Measurements from ENCODE around the gene ATP2B3. TPM values are rescaled to one million over a fixed set of nuclear protein-coding genes. Genes with fewer than 3 reads are reported as not detected.

ATP2B3 gene
- total RNA-seq, 2 donors from 2014 or later = not detected

GRCh38 chrX:153481043-153481442 is 36.4 kb upstream of the ATP2B3 start:
- no peaks in the 10 kb centered on the region for H3K9me3 Mint-ChIP-seq

GRCh38 chrX:153482376-153483015 is 34.9 kb upstream of the ATP2B3 start:
- H3K4me3 Mint-ChIP-seq = no peak overlapping the region
- H3K27me3 Mint-ChIP-seq = no peaks in the 10 kb centered on the region
- no peak for ATAC-seq (replicated peaks)
- no peak overlapping the region for H3K27ac Mint-ChIP-seq
- H3K4me1 Mint-ChIP-seq = no peaks in the 10 kb centered on the region
- H3K36me3 Mint-ChIP-seq (ENCODE audit: low read depth) = no peaks in the 10 kb centered on the region
- H3K9me3 Mint-ChIP-seq = no peaks in the 10 kb centered on the region

More at GRCh38 chrX:153481043-153481442, 36.4 kb upstream of the ATP2B3 start:
- H3K4me3 Mint-ChIP-seq = no peak overlapping the region
- no peak overlapping the region for H3K27ac Mint-ChIP-seq
- H3K36me3 Mint-ChIP-seq (ENCODE audit: low read depth) = no peaks in the 10 kb centered on the region
- H3K27me3 Mint-ChIP-seq = no peaks in the 10 kb centered on the region
- H3K4me1 Mint-ChIP-seq = no peaks in the 10 kb centered on the region
- no peak for ATAC-seq (replicated peaks)

DNA sequence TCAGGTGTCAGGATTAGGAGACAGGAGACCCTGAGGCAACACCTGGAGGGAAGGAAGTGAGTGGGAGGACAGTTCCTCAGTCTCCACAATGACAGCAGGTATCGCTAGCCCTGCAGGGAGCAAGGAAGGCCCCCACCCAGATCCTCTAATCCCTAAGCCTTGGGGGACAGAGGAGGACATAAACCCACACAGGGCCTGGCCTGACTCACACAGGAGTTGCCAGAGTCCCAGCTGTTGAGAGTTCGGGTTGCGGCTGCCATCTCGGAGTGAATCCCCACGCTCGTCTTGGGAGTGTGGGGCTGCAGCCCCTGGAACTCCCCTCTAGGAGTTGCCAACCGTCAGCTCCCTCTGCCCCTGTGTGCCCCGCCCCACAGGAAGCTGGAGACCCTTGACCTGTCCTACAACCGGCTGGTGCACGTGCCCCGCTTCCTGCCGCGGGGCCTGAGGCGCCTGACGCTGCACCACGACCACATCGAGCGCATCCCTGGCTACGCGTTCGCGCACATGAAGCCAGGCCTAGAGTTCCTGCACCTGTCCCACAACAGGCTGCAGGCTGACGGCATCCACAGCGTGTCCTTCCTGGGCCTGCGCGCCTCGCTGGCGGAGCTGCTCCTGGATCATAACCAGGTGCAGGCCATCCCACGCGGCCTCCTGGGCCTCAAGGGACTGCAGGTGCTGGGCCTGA is 31.9 kb upstream of the ATP2B3 start:
- no peak for ATAC-seq (replicated peaks)
- no peaks in the 10 kb centered on the region for H3K27me3 Mint-ChIP-seq
- no peaks in the 10 kb centered on the region for H3K4me1 Mint-ChIP-seq
- no peak overlapping the region for H3K4me3 Mint-ChIP-seq
- H3K36me3 Mint-ChIP-seq (ENCODE audit: low read depth) = no peaks in the 10 kb centered on the region
- H3K27ac Mint-ChIP-seq = no peak overlapping the region
- H3K9me3 Mint-ChIP-seq = no peaks in the 10 kb centered on the region

DNA sequence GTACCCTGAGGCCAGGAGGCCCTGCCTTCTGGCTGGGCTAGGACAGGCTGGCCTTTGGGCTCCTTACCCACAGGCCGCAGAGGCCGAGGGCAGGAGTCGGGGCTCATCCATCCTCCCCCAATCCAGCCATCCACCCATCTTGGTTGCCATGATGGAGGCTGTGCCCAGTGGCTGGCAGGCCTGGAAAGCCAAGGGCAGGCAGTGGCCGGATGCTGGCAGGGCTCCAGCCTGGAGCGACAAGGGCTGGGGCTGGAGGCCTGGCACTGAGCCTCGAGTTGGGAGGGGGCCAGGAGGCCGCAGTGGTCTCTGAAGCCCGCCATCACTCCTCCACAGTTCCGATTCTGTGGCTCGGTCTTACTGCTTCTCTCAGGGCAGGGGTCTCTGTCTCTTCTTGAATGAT is 31.3 kb upstream of the ATP2B3 start:
- no peaks in the 10 kb centered on the region for H3K27me3 Mint-ChIP-seq
- no peaks in the 10 kb centered on the region for H3K36me3 Mint-ChIP-seq (ENCODE audit: low read depth)
- H3K9me3 Mint-ChIP-seq = no peaks in the 10 kb centered on the region
- H3K4me1 Mint-ChIP-seq = no peaks in the 10 kb centered on the region
- H3K27ac Mint-ChIP-seq = no peak overlapping the region
- no peak for ATAC-seq (replicated peaks)
- H3K4me3 Mint-ChIP-seq = no peak overlapping the region

DNA sequence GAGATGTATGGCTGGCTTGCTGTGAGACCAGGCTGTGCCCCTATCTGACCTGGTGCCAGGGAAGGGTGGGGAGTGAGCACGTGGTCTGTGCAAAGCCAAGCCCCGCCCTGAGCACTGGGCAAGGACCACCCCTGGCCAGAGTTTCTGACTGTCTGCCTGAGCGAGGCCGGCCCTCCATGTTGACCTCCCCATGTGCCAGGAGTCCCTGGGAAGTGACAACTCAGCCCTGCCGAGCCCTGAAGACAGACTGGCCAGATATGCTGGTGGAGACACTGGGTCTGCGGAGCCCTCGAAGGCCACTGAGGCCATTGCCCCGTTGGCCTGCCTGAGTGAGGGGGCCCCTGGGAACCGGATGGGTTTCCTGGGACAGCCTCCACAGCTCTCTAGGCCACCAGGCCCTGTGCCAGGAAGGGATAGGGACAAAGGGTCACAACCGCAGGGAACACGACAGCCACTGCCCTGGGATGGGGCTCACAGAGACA is 29.8 kb upstream of the ATP2B3 start:
- Mint-ChIP-seq H3K27ac (no peak overlapping the region), H3K36me3 (ENCODE audit: low read depth) (no peaks in the 10 kb centered on the region), H3K27me3 (no peaks in the 10 kb centered on the region), H3K4me1 (no peaks in the 10 kb centered on the region), H3K4me3 (no peak overlapping the region), H3K9me3 (no peaks in the 10 kb centered on the region)
- no peak for ATAC-seq (replicated peaks)

DNA sequence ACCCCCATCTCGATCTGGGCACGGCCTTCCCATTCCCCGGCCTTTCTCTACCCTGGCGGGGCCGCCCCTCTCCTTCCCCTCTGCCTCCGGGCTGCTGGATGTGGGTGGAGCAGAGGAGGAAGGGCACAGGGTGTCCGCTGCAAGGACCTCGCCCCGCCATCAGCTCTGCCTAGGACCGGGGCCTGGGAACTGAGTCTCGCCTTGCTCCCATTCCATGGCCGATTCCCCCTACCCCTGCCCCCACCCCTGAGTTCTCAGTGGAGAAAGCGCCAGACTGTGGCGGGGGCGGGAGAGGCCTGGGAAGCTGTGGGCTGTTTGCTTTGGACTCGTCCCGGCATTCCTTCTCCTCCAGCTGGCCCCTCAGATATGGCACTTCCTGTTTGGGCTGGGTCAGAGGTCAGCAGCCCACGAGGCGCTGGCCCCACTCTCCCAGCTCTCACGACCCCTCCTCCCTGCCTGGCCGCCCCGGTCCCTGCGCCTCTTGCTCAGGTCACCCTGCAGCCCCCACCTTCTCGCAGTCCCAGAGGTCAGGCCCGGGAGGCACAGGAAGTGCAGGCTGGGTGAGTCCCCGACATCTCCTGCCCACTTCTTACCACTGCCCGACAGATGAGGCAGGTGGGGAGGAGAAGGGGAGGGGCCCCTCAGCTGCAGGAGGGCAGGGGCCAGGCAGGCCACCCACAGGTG is 29.1 kb upstream of the ATP2B3 start:
- ATAC-seq (replicated peaks) = no peak
- Mint-ChIP-seq H3K36me3 (ENCODE audit: low read depth) (no peaks in the 10 kb centered on the region), H3K9me3 (no peaks in the 10 kb centered on the region), H3K27ac (no peak overlapping the region), H3K4me3 (no peak overlapping the region), H3K27me3 (no peaks in the 10 kb centered on the region), H3K4me1 (no peaks in the 10 kb centered on the region)

DNA sequence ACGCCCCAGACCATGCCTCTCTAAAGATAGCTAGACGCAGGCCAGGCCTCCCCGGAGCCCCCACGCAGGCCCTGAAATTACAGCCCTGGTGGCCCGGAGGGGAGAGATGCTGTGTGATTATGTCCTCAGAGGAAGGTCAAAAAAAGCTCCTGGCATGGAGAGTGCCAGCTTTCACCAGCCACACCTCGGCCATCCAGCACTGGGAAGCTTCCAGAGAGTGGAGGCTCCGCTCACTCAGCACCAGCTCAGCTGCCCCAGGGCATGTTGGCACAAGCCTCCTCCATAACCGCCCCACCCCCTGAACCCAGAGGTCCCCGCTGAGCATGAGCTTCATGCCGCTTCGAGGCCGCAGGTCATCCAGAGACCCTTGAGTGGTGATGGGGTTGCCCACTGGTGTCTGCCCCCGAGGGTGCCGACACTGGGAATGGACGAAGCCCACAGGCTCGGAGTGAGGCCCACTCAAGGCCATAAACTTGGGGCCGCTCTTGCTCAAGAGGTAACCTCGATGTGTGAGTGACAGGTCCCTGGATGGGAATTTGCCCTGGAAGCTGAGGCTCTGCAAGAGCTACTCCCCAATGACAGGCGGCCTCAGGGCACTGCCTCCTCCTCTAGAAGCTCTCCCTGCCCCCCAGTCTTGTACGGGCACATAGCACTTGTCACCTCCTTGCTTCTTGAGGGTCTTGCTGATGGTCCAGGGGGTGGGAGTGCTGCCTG is 27.1 kb upstream of the ATP2B3 start:
- H3K36me3 Mint-ChIP-seq (ENCODE audit: low read depth) = no peaks in the 10 kb centered on the region
- peaks cover 3% of the 10 kb centered on the region for H3K27me3 Mint-ChIP-seq
- no peak for ATAC-seq (replicated peaks)
- no peaks in the 10 kb centered on the region for H3K9me3 Mint-ChIP-seq
- H3K4me1 Mint-ChIP-seq = no peaks in the 10 kb centered on the region
- no peak overlapping the region for H3K27ac Mint-ChIP-seq
- H3K4me3 Mint-ChIP-seq = no peak overlapping the region

- H3K4me3 Mint-ChIP-seq = no peak overlapping the region
- ATAC-seq (replicated peaks) = no peak
- no peaks in the 10 kb centered on the region for H3K9me3 Mint-ChIP-seq
- no peak overlapping the region for H3K27ac Mint-ChIP-seq
- H3K36me3 Mint-ChIP-seq (ENCODE audit: low read depth) = no peaks in the 10 kb centered on the region
- peaks cover 3% of the 10 kb centered on the region for H3K27me3 Mint-ChIP-seq
- H3K4me1 Mint-ChIP-seq = no peaks in the 10 kb centered on the region
These were observed 26.0 kb upstream of the ATP2B3 start for GRCh38 chrX:153491351-153491914.

GRCh38 chrX:153491918-153492317 is 25.5 kb upstream of the ATP2B3 start:
- H3K27me3 Mint-ChIP-seq = peaks cover 3% of the 10 kb centered on the region
- H3K4me1 Mint-ChIP-seq = no peaks in the 10 kb centered on the region
- no peak for ATAC-seq (replicated peaks)
- H3K9me3 Mint-ChIP-seq = no peaks in the 10 kb centered on the region
- no peak overlapping the region for H3K27ac Mint-ChIP-seq
- H3K4me3 Mint-ChIP-seq = no peak overlapping the region
- no peaks in the 10 kb centered on the region for H3K36me3 Mint-ChIP-seq (ENCODE audit: low read depth)

GRCh38 chrX:153492543-153492942 is 24.9 kb upstream of the ATP2B3 start:
- peaks cover 3% of the 10 kb centered on the region for H3K27me3 Mint-ChIP-seq
- no peaks in the 10 kb centered on the region for H3K9me3 Mint-ChIP-seq
- no peak overlapping the region for H3K27ac Mint-ChIP-seq
- H3K4me3 Mint-ChIP-seq = no peak overlapping the region
- no peaks in the 10 kb centered on the region for H3K4me1 Mint-ChIP-seq
- no peaks in the 10 kb centered on the region for H3K36me3 Mint-ChIP-seq (ENCODE audit: low read depth)
- ATAC-seq (replicated peaks) = no peak

GRCh38 chrX:153493085-153493484 is 24.4 kb upstream of the ATP2B3 start:
- Mint-ChIP-seq H3K27ac (no peak overlapping the region), H3K36me3 (ENCODE audit: low read depth) (no peaks in the 10 kb centered on the region), H3K4me3 (no peak overlapping the region), H3K27me3 (peaks cover 3% of the 10 kb centered on the region), H3K4me1 (no peaks in the 10 kb centered on the region), H3K9me3 (no peaks in the 10 kb centered on the region)
- no peak for ATAC-seq (replicated peaks)

DNA sequence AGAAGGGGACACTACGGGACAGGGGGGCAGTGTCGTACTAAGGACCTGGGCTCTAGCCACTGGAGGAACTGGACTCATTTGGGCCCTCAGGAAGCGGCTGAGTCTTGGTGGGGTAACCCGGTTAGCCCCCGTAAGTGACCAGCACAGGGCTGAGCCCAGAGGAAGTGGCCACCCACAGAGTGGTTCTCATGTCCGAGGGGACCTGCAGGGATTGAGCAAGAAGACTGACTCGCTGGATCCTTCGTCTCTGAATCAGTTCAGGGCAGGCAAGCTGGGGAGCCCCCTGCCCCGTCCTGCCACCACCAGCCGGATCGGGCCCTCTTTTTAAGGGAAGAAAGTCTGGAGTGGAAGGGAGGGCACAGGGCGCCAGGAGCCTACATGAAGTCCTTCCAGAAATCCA is 23.4 kb upstream of the ATP2B3 start:
- no peak for ATAC-seq (replicated peaks)
- H3K27ac Mint-ChIP-seq = no peak overlapping the region
- H3K9me3 Mint-ChIP-seq = no peaks in the 10 kb centered on the region

DNA sequence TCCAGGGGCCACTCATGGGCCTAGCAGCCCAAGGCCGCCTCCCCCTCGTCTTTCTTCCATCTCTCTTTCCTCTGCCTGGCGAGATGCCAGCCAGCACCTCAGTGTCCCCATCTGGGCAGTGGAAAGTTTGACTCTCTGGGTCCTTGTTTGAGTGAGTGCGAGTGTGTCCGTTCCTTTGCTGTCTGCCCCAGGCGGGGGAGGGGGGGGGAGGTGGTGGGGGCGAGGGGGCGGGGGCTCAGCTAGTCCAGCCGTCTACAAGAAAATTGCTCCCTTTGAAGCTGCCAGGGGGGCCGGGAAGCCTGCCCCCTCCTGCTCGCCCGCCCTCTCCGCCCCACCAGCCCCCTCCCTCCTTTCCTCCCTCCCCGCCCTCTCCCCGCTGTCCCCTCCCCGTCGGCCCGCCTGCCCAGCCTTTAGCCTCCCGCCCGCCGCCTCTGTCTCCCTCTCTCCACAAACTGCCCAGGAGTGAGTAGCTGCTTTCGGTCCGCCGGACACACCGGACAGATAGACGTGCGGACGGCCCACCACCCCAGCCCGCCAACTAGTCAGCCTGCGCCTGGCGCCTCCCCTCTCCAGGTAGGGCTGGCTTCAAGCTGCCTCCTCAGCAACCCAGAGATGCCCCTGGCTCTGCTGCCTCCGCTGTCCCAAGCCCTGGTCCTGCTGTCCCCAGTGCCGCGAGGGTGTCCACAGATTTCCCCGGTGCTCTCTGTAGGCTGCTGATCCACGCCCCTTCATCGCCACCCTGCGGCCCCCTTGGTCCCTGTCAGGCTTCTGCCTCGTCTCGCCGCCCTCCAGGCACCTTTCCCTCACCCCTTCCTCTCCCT is 22.7 kb upstream of the ATP2B3 start, which contains the start of gene BGN:
Gene BGN (plus strand): TSS at position 440 of the 821 bp plus-strand sequence. CDS start 9,652 bp downstream, outside the sequence.
- H3K36me3 Mint-ChIP-seq (ENCODE audit: low read depth) = no peaks in the 10 kb centered on the region
- H3K27ac Mint-ChIP-seq = no peak within 1 kb of the TSS
- no peaks in the 10 kb centered on the region for H3K4me1 Mint-ChIP-seq
- H3K9me3 Mint-ChIP-seq = no peaks in the 10 kb centered on the region
- ATAC-seq (replicated peaks) = no peak
- peaks cover 3% of the 10 kb centered on the region for H3K27me3 Mint-ChIP-seq
- no peak within 1 kb of the TSS for H3K4me3 Mint-ChIP-seq

More for the DNA sequence above, 23.4 kb upstream of the ATP2B3 start:
- H3K4me3 Mint-ChIP-seq = no peak overlapping the region
- H3K4me1 Mint-ChIP-seq = no peaks in the 10 kb centered on the region
- no peaks in the 10 kb centered on the region for H3K36me3 Mint-ChIP-seq (ENCODE audit: low read depth)
- H3K27me3 Mint-ChIP-seq = peaks cover 3% of the 10 kb centered on the region
